Stimulated activated CD8-positive, alpha-beta memory T cell treated with anti-CD3 and anti-CD28 coated beads, Interleukin-12 subunit alpha, Interleukin-12 subunit beta, amount 100 ng/mL, for 1 hour (primary cell): ENCODE data around the gene SLC24A1.

Source experiments
- DNase-seq: peaks from one replicate; pipeline ENCODE4 v3.0.0-alpha.2; 2020; ENCODE audit warnings: low read depth

The SLC24A1 gene

GRCh38 chr15:65651831-65652749 is 30.4 kb downstream of the SLC24A1 start:
- no peak for DNase-seq

GRCh38 chr15:65653341-65653740 is 31.6 kb downstream of the SLC24A1 start:
- no peak for DNase-seq

- DNase-seq = no peak
Measured at GRCh38 chr15:65653801-65654521, 32.2 kb downstream of the SLC24A1 start.

- no peak for DNase-seq
Measured at GRCh38 chr15:65655026-65655425, 33.3 kb downstream of the SLC24A1 start.

- no peak for DNase-seq
Measured at GRCh38 chr15:65655457-65655856, 33.7 kb downstream of the SLC24A1 start.

GRCh38 chr15:65659502-65660052 is 37.8 kb downstream of the SLC24A1 start:
- no peak for DNase-seq

GRCh38 chr15:65660927-65661326 is 39.2 kb downstream of the SLC24A1 start:
- DNase-seq = no peak

GRCh38 chr15:65663521-65663920 is 41.8 kb downstream of the SLC24A1 start:
- DNase-seq = no peak

- DNase-seq = no peak
Measured at GRCh38 chr15:65666257-65666656, 44.5 kb downstream of the SLC24A1 start.

- no peak for DNase-seq
Measured at GRCh38 chr15:65675551-65675950, 53.8 kb downstream of the SLC24A1 start.

- DNase-seq = no peak
Measured at GRCh38 chr15:65676123-65676522, 54.4 kb downstream of the SLC24A1 start.

GRCh38 chr15:65680544-65680943 is 58.8 kb downstream of the SLC24A1 start:
- no peak for DNase-seq

- no peak for DNase-seq
Measured at GRCh38 chr15:65682404-65682911, 60.7 kb downstream of the SLC24A1 start.

GRCh38 chr15:65688462-65688861 is 66.7 kb downstream of the SLC24A1 start:
- no peak for DNase-seq

GRCh38 chr15:65690173-65690572 is 68.4 kb downstream of the SLC24A1 start:
- no peak for DNase-seq

GRCh38 chr15:65690778-65691177 is 69.0 kb downstream of the SLC24A1 start:
- DNase-seq = no peak

- DNase-seq = no peak
Measured at GRCh38 chr15:65695081-65695480, 73.3 kb downstream of the SLC24A1 start.
